Calu3 (cell line): ENCODE results near the gene RAP1GAP. TPM values are rescaled to one million over a fixed set of nuclear protein-coding genes. Genes with fewer than 3 reads are reported as not detected.

Experiments used
- BruUV-seq: library from RNA; stranded (reverse); fragments of 400-500 nt; replicated peaks from 2 replicates; lab custom pipeline; 2021; lab: Mats Ljungman, UMichigan
- CTCF ChIA-PET: fragments of 300-600 bp; sonication (Branson Sonifier 250); formaldehyde crosslinking; loops from one replicate; lab custom pipeline; 2022; ENCODE audit warnings: antibody characterized with exemption; lab: Charles Lee
- DNase-seq: peaks from one replicate; pipeline ENCODE4 v3.0.0; 2022
- H3K27ac Mint-ChIP-seq: one replicate; pipeline ENCODE4 v1.8.0; 2022; ENCODE audit warnings: mixed read lengths; ENCODE audit not compliant: unreplicated experiment
- H3K27me3 Mint-ChIP-seq: one replicate; pipeline ENCODE4 v1.8.0; 2022; ENCODE audit warnings: mixed read lengths; ENCODE audit not compliant: unreplicated experiment
- H3K36me3 Mint-ChIP-seq: one replicate; pipeline ENCODE4 v1.8.0; 2022; ENCODE audit warnings: mild to moderate bottlenecking, moderate library complexity, mixed read lengths; ENCODE audit not compliant: insufficient read depth, unreplicated experiment
- H3K4me1 Mint-ChIP-seq: one replicate; pipeline ENCODE4 v1.8.0; 2022; ENCODE audit warnings: mild to moderate bottlenecking, low read depth, mixed read lengths; ENCODE audit not compliant: unreplicated experiment
- H3K4me3 Mint-ChIP-seq: one replicate; pipeline ENCODE4 v1.8.0; 2022; ENCODE audit warnings: mild to moderate bottlenecking, low read depth, moderate library complexity, mixed read lengths; ENCODE audit not compliant: unreplicated experiment
- H3K9me3 Mint-ChIP-seq: one replicate; pipeline ENCODE4 v1.8.0; 2022; ENCODE audit warnings: low read depth, mixed read lengths; ENCODE audit not compliant: unreplicated experiment
- intact Hi-C: fragments of 100-400 bp; cut with micrococcal nuclease; formaldehyde crosslinking; loops from one replicate; pipeline ENCODE4 v1.10.0; 2022; ENCODE audit not compliant: unreplicated experiment
- total RNA-seq: library from RNA; stranded (reverse); gene quantifications from 2 replicates; pipeline ENCODE4 v1.2.3, GENCODE V29; 2022
- TF ChIP-seq, protein P1 (sequence below): fragments of 200-600 bp; IDR thresholded peaks from one replicate; pipeline ENCODE4 v1.8.0; 2022; ENCODE audit warnings: antibody characterized with exemption; ENCODE audit not compliant: unreplicated experiment

RAP1GAP gene
- total RNA-seq, 1 experiment from 2014 or later: 23.8 TPM

GRCh38 chr1:21618561-21619374 is 50.4 kb downstream of the RAP1GAP start:
- BruUV-seq: no TSS peak

DNA sequence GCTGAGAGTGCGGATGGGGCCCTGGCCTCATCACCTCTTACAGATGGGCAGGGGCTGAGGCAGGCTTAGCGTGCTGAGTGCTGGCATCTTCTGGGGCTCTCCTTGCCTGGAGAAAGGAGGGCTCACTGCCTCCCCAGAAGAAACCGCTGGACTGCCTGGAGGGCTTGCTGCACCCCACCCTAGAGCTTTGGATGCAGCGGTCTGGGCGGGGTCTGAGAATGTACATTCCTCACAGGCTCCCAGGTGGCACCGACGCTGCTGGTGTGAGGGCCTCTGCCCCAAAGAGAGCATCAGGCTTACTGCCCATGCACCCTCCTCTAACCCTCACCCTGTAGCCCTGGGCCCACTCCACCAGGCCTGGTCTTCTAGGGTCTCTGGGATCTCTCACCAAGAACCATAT is 51.1 kb downstream of the RAP1GAP start:
- Mint-ChIP-seq H3K4me1 (peaks cover 21% of the 10 kb centered on the region), H3K36me3 (peaks cover 26% of the 10 kb centered on the region), H3K4me3 (no peak overlapping the region), H3K27ac (no peak overlapping the region), H3K27me3 (no peaks in the 10 kb centered on the region), H3K9me3 (no peaks in the 10 kb centered on the region)
- TF ChIP-seq, protein P1, sequence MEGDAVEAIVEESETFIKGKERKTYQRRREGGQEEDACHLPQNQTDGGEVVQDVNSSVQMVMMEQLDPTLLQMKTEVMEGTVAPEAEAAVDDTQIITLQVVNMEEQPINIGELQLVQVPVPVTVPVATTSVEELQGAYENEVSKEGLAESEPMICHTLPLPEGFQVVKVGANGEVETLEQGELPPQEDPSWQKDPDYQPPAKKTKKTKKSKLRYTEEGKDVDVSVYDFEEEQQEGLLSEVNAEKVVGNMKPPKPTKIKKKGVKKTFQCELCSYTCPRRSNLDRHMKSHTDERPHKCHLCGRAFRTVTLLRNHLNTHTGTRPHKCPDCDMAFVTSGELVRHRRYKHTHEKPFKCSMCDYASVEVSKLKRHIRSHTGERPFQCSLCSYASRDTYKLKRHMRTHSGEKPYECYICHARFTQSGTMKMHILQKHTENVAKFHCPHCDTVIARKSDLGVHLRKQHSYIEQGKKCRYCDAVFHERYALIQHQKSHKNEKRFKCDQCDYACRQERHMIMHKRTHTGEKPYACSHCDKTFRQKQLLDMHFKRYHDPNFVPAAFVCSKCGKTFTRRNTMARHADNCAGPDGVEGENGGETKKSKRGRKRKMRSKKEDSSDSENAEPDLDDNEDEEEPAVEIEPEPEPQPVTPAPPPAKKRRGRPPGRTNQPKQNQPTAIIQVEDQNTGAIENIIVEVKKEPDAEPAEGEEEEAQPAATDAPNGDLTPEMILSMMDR: no peak
- CTCF ChIA-PET: no interaction called here
- BruUV-seq: no TSS peak
- intact Hi-C loops: no loop called here
- DNase-seq: no peak

More at GRCh38 chr1:21618561-21619374, 50.4 kb downstream of the RAP1GAP start:
- DNase-seq: no peak
- intact Hi-C loops: no loop called here
- Mint-ChIP-seq H3K36me3 (peaks cover 30% of the 10 kb centered on the region), H3K27me3 (no peaks in the 10 kb centered on the region), H3K4me1 (peaks cover 26% of the 10 kb centered on the region), H3K27ac (no peak overlapping the region), H3K4me3 (no peak overlapping the region), H3K9me3 (no peaks in the 10 kb centered on the region)
- TF ChIP-seq, protein P1: no peak
- CTCF ChIA-PET: no interaction called here

GRCh38 chr1:21617126-21617738 is 51.9 kb downstream of the RAP1GAP start:
- BruUV-seq: no TSS peak
- intact Hi-C loops: no loop called here
- CTCF ChIA-PET: no interaction called here

GRCh38 chr1:21616372-21616771 is 52.8 kb downstream of the RAP1GAP start:
- CTCF ChIA-PET: no interaction called here
- peaks cover 21% of the 10 kb centered on the region for H3K4me1 Mint-ChIP-seq
- intact Hi-C loops: no loop called here
- DNase-seq: no peak
- no peaks in the 10 kb centered on the region for H3K9me3 Mint-ChIP-seq
- TF ChIP-seq, protein P1: no peak
- no peaks in the 10 kb centered on the region for H3K27me3 Mint-ChIP-seq
- H3K27ac Mint-ChIP-seq: no peak overlapping the region
- no TSS peak for BruUV-seq
- peaks cover 24% of the 10 kb centered on the region for H3K36me3 Mint-ChIP-seq
- no peak overlapping the region for H3K4me3 Mint-ChIP-seq

More at GRCh38 chr1:21617126-21617738, 51.9 kb downstream of the RAP1GAP start:
- Mint-ChIP-seq H3K27ac (no peak overlapping the region), H3K36me3 (peaks cover 30% of the 10 kb centered on the region), H3K4me1 (peaks cover 21% of the 10 kb centered on the region), H3K9me3 (no peaks in the 10 kb centered on the region), H3K4me3 (no peak overlapping the region), H3K27me3 (no peaks in the 10 kb centered on the region)
- no peak for DNase-seq
- TF ChIP-seq, protein P1: no peak
